H9 (cell line): ENCODE measurements around the gene LRRC3. TPM values are rescaled to one million over a fixed set of nuclear protein-coding genes. Genes with fewer than 3 reads are reported as not detected.

ENCODE experiments used
- DNase-seq: peaks from one replicate; pipeline ENCODE4 v3.0.0-alpha.2; 2017
- H2AFZ ChIP-seq: one replicate; pipeline ENCODE4 v1.6.1; 2013; ENCODE audit warnings: mild to moderate bottlenecking, low read length, control low read depth, moderate library complexity
- H2AK5ac ChIP-seq: 2 replicates; pipeline ENCODE4 v1.6.1; 2013; ENCODE audit warnings: low read length, control low read depth, mixed read lengths; ENCODE audit not compliant: insufficient read length
- H2BK120ac ChIP-seq: one replicate; pipeline ENCODE4 v1.6.1; 2013; ENCODE audit warnings: low read depth, mild to moderate bottlenecking, low read length, control low read depth, inconsistent platforms; ENCODE audit not compliant: poor library complexity, severe bottlenecking
- H2BK12ac ChIP-seq: 2 replicates; pipeline ENCODE4 v1.6.1; 2013; ENCODE audit warnings: low read length, control low read depth, mixed read lengths, low read depth; ENCODE audit not compliant: insufficient read length
- H2BK15ac ChIP-seq: 2 replicates; pipeline ENCODE4 v1.6.1; 2013; ENCODE audit warnings: low read depth, low read length, control low read depth
- H2BK20ac ChIP-seq: one replicate; pipeline ENCODE4 v1.6.1; 2013; ENCODE audit warnings: low read depth, mild to moderate bottlenecking, low read length, control low read depth, inconsistent platforms; ENCODE audit not compliant: poor library complexity, severe bottlenecking
- H2BK5ac ChIP-seq: 2 replicates; pipeline ENCODE4 v1.6.1; 2013; ENCODE audit warnings: low read length, control low read depth, mixed read lengths; ENCODE audit not compliant: insufficient read length
- H3K14ac ChIP-seq: 2 replicates; pipeline ENCODE4 v1.6.1; 2013; ENCODE audit warnings: low read length, control low read depth; ENCODE audit not compliant: insufficient read depth
- H3K18ac ChIP-seq: 2 replicates; pipeline ENCODE4 v1.6.1; 2013; ENCODE audit warnings: low read depth, mild to moderate bottlenecking, mixed read lengths, low read length, control low read depth; ENCODE audit not compliant: insufficient read length
- H3K23ac ChIP-seq: 2 replicates; pipeline ENCODE4 v1.6.1; 2013; ENCODE audit warnings: low read length, control low read depth, mixed read lengths, low read depth; ENCODE audit not compliant: insufficient read length
- H3K23me2 ChIP-seq: 2 replicates; pipeline ENCODE4 v1.6.1; 2013; ENCODE audit warnings: low read depth, mild to moderate bottlenecking, mixed read lengths, low read length, control low read depth; ENCODE audit not compliant: insufficient read length, poor library complexity, severe bottlenecking
- H3K27ac ChIP-seq: 2 replicates; pipeline ENCODE4 v1.5.1; 2013; ENCODE audit warnings: low read length, control low read depth, mixed read lengths, low read depth; ENCODE audit not compliant: insufficient read length
- H3K27me3 ChIP-seq: 2 replicates; pipeline ENCODE4 v1.6.1; 2013; ENCODE audit warnings: low read length, control low read depth, inconsistent platforms; ENCODE audit not compliant: insufficient read depth
- H3K4ac ChIP-seq: 2 replicates; pipeline ENCODE4 v1.6.1; 2013; ENCODE audit warnings: low read depth, mild to moderate bottlenecking, control low read depth, inconsistent platforms, low read length, moderate library complexity
- H3K4me1 ChIP-seq: 2 replicates; pipeline ENCODE4 v1.6.1; 2013; ENCODE audit warnings: low read length, control low read depth, inconsistent platforms; ENCODE audit not compliant: insufficient read depth
- H3K4me2 ChIP-seq: 2 replicates; pipeline ENCODE4 v1.6.1; 2013; ENCODE audit warnings: low read length, control low read depth, mixed read lengths; ENCODE audit not compliant: insufficient read length, insufficient read depth
- H3K56ac ChIP-seq: 2 replicates; pipeline ENCODE4 v1.6.1; 2013; ENCODE audit warnings: low read depth, mild to moderate bottlenecking, mixed read lengths, low read length, control low read depth; ENCODE audit not compliant: insufficient read length
- H3K79me1 ChIP-seq: 2 replicates; pipeline ENCODE4 v1.6.1; 2013; ENCODE audit warnings: low read depth, mild to moderate bottlenecking, moderate library complexity, low read length, control low read depth, inconsistent platforms; ENCODE audit not compliant: insufficient read depth, poor library complexity, severe bottlenecking
- H3K79me2 ChIP-seq: 2 replicates; pipeline ENCODE4 v1.6.1; 2013; ENCODE audit warnings: low read length, control low read depth, inconsistent platforms; ENCODE audit not compliant: insufficient read depth
- H3K9ac ChIP-seq: 2 replicates; pipeline ENCODE4 v1.6.1; 2013; ENCODE audit warnings: low read length, control low read depth, mixed read lengths; ENCODE audit not compliant: insufficient read length; ENCODE audit errors: extremely low read depth
- H3K9me3 ChIP-seq: one replicate; pipeline ENCODE4 v1.6.1; 2013; ENCODE audit warnings: low read depth, low read length, inconsistent platforms; ENCODE audit not compliant: control insufficient read depth
- H3T11ph ChIP-seq: one replicate; pipeline ENCODE4 v1.6.1; 2013; ENCODE audit warnings: mild to moderate bottlenecking, low read length, control low read depth, inconsistent platforms
- H4K20me1 ChIP-seq: one replicate; pipeline ENCODE4 v1.6.1; 2013; ENCODE audit not compliant: control insufficient read depth, insufficient read length, insufficient read depth
- H4K5ac ChIP-seq: 2 replicates; pipeline ENCODE4 v1.6.1; 2013; ENCODE audit warnings: low read depth, mild to moderate bottlenecking, mixed read lengths, low read length, control low read depth; ENCODE audit not compliant: insufficient read length
- H4K8ac ChIP-seq: replicated peaks from 2 replicates; pipeline ENCODE4 v1.6.1; 2013; ENCODE audit warnings: low read length, control low read depth, mixed read lengths, low read depth; ENCODE audit not compliant: insufficient read length
- H4K91ac ChIP-seq: 2 replicates; pipeline ENCODE4 v1.6.1; 2013; ENCODE audit warnings: low read depth, mild to moderate bottlenecking, moderate library complexity, mixed read lengths, low read length, control low read depth; ENCODE audit not compliant: insufficient read length
- H3K27ac Mint-ChIP-seq, 3 experiments: 2 replicates in 2 of 3; 3 replicates in 1 of 3; pipeline ENCODE4 v1.8.0; 2020 to 2021; ENCODE audit warnings: mixed read lengths in 3 of 3, mild to moderate bottlenecking in 1 of 3, moderate library complexity in 1 of 3
- H3K27me3 Mint-ChIP-seq: 2 replicates; pipeline ENCODE4 v1.8.0; 2021; ENCODE audit warnings: low read depth, mild to moderate bottlenecking, moderate library complexity, mixed read lengths
- H3K36me3 Mint-ChIP-seq, 3 experiments: 2 replicates in 2 of 3; 3 replicates in 1 of 3; pipeline ENCODE4 v1.8.0; 2020 to 2021; ENCODE audit warnings: low read depth in 3 of 3, mixed read lengths in 3 of 3; ENCODE audit not compliant: insufficient read depth in 1 of 3
- H3K4me1 Mint-ChIP-seq, 2 experiments: 2 replicates each; pipeline ENCODE4 v1.8.0; 2020; ENCODE audit warnings: mixed read lengths in 2 of 2
- H3K4me3 Mint-ChIP-seq, 2 experiments: 2 replicates in 1 of 2; 3 replicates in 1 of 2; pipeline ENCODE4 v1.8.0; 2020 to 2021; ENCODE audit warnings: mild to moderate bottlenecking in 2 of 2, mixed read lengths in 2 of 2, moderate library complexity in 1 of 2
- H3K9me3 Mint-ChIP-seq, 2 experiments: 2 replicates in 1 of 2; 3 replicates in 1 of 2; pipeline ENCODE4 v1.8.0; 2020; ENCODE audit warnings: mild to moderate bottlenecking in 2 of 2, mixed read lengths in 2 of 2, moderate library complexity in 1 of 2
- CTCF ChIP-seq: fragments of 200-600 bp; sonication (generic); conservative IDR thresholded peaks from 3 replicates; pipeline ENCODE4 v1.8.0; 2021; ENCODE audit warnings: antibody characterized with exemption, mild to moderate bottlenecking
- WGBS: extraction: QIAGEN DNeasy Blood & Tissue Kit; methylation state at CpG from one replicate; pipeline ENCODE4 v1.1.7; 2013; ENCODE audit warnings: missing lambda C conversion rate, low lambda C conversion rate, mixed read lengths; ENCODE audit not compliant: insufficient read length; ENCODE audit errors: extremely low coverage; 5-methylcytosine and 5-hydroxymethylcytosine counted together
- total RNA-seq: library from RNA; stranded (reverse); gene quantifications from 2 replicates; pipeline ENCODE4 v1.2.1, GENCODE V29; 2021

LRRC3 gene
- total RNA-seq, 1 experiment from 2014 or later, result 3.1 TPM

GRCh38 chr21:44494418-44494817 lies 39.1 kb downstream of the LRRC3 start:
- H3K56ac ChIP-seq, result no peak overlapping the region
- no peak overlapping the region for H2BK120ac ChIP-seq
- H3K18ac ChIP-seq, result no peak overlapping the region
- H2BK5ac ChIP-seq, result no peak overlapping the region
- no CpG with 5 or more reads among the region's 17 CpGs for WGBS
- no peak overlapping the region for H3K23ac ChIP-seq
- H2BK12ac ChIP-seq, result no peak overlapping the region
- no peak overlapping the region for H2AFZ ChIP-seq
- no peaks in the 10 kb centered on the region; the same call in 1 of the 2 replicates for H3K79me2 ChIP-seq
- no peak overlapping the region for H3T11ph ChIP-seq
- no peak overlapping the region for H2AK5ac ChIP-seq
- Mint-ChIP-seq H3K27me3 (peaks cover 2% of the 10 kb centered on the region; the same call in 1 of the 2 replicates), H3K4me1 (peaks cover 28 to 31% of the 10 kb centered on the region in 2 experiments), H3K36me3 (peaks cover 35 to 50% (median 37%) of the 10 kb centered on the region in 3 experiments), H3K4me3 (no peak overlapping the region), H3K9me3 (peaks cover 21 to 31% of the 10 kb centered on the region in 2 experiments), H3K27ac (no peak overlapping the region)
- no peak overlapping the region for H4K5ac ChIP-seq
- H3K9me3 ChIP-seq, result peaks cover 24% of the 10 kb centered on the region
- H4K91ac ChIP-seq, result no peak overlapping the region
- no peak overlapping the region for H3K14ac ChIP-seq
- H3K4me1 ChIP-seq, result peaks cover 4% of the 10 kb centered on the region; the same call in 1 of the 2 replicates
- no peak for DNase-seq
- no peak for TF ChIP-seq CTCF
- peaks cover 2% of the 10 kb centered on the region for H3K79me1 ChIP-seq
- H4K20me1 ChIP-seq, result no peaks in the 10 kb centered on the region
- no peak overlapping the region for H3K27ac ChIP-seq
- H3K4ac ChIP-seq, result no peak overlapping the region
- H3K9ac ChIP-seq, result no peak overlapping the region
- H2BK15ac ChIP-seq, result no peak overlapping the region
- no peaks in the 10 kb centered on the region for H3K23me2 ChIP-seq
- no peak overlapping the region for H4K8ac ChIP-seq
- H3K27me3 ChIP-seq, result no peaks in the 10 kb centered on the region
- no peak overlapping the region for H2BK20ac ChIP-seq
- H3K4me2 ChIP-seq, result no peak overlapping the region
